C4-2B (cell line): ENCODE results near the gene B3GALT4.

Experiments used
- ZFX ChIP-seq: fragments of 450-650 bp; IDR thresholded peaks from 2 replicates; pipeline ENCODE4 v1.6.1; 2017
- TF ChIP-seq, protein P1 (sequence below): fragments of 450-650 bp; conservative IDR thresholded peaks from 2 replicates; pipeline ENCODE4 v1.5.1; 2017; ENCODE audit warnings: mild to moderate bottlenecking

DNA sequence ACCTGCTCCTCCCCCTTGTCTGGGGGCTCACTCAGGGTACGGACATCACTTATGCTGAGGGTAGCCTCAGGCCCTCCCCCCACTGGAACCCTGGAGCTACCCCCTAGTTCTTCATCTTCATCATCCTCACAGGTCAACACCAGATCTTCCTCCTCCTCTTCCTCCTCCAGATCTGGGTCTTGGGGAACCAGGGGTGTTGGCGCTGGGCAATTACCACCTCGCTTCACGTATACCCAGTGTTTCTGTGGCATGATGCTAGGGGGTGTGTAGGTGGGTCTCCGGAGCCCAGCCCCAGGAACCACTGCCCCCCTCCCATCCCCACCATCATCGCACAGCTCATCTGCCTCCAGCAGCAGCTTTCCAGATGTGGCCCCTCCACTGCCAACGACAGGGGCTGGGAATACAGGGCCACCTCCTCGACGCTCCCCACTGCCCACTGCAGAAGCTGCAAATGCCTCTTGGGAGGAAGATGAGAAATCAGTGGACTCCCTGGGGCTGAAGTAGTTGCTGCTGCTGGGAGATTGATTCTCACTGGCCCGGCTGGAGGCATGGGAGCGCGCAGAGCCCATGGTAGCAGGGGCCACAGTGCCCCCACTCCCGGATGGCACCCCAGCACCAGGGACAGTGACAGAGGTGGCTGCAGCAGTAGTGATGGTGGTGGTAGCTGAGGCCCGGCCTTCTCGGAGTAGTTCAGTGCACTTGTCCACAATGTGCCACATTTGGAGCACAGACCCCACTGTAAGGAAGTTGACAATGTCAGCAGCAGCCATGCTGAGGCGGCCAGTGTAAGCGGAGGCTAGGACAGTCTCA, 39.1 kb downstream of the B3GALT4 start:
- TF ChIP-seq, protein P1, sequence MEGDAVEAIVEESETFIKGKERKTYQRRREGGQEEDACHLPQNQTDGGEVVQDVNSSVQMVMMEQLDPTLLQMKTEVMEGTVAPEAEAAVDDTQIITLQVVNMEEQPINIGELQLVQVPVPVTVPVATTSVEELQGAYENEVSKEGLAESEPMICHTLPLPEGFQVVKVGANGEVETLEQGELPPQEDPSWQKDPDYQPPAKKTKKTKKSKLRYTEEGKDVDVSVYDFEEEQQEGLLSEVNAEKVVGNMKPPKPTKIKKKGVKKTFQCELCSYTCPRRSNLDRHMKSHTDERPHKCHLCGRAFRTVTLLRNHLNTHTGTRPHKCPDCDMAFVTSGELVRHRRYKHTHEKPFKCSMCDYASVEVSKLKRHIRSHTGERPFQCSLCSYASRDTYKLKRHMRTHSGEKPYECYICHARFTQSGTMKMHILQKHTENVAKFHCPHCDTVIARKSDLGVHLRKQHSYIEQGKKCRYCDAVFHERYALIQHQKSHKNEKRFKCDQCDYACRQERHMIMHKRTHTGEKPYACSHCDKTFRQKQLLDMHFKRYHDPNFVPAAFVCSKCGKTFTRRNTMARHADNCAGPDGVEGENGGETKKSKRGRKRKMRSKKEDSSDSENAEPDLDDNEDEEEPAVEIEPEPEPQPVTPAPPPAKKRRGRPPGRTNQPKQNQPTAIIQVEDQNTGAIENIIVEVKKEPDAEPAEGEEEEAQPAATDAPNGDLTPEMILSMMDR, result no peak
- TF ChIP-seq ZFX, result no peak
